Gastroesophageal sphincter (tissue), 4 donors: ENCODE results near the gene XPA. TPM values are rescaled to one million over a fixed set of nuclear protein-coding genes. Genes with fewer than 3 reads are reported as not detected.

Experiments used
- ATAC-seq: fragments of 150-250 bp; one replicate; pipeline ENCODE4 v1.9.1; 2016; ENCODE audit warnings: mild to moderate bottlenecking, moderate library complexity
- H3K27ac ChIP-seq, 4 donors: fragments of 200-600 bp; sonication (generic) in 3 of 4; 1 replicate in 3 of 4; 2 replicates in 1 of 4; pipeline ENCODE4 v1.5.1; 2016 to 2019
- H3K27me3 ChIP-seq: fragments of 200-600 bp; sonication (generic); one replicate; pipeline ENCODE4 v1.5.1; 2019
- H3K36me3 ChIP-seq, 2 donors: fragments of 200-600 bp; sonication (generic); one replicate each; pipeline ENCODE4 v1.5.1; 2019; ENCODE audit warnings: control low read depth in 1 of 2
- H3K4me1 ChIP-seq, 3 donors: fragments of 200-600 bp; sonication (generic); 1 replicate in 2 of 3; 2 replicates in 1 of 3; pipeline ENCODE4 v1.5.1; 2016 to 2019; ENCODE audit warnings: control low read depth in 2 of 3
- H3K4me3 ChIP-seq, 2 donors: fragments of 200-600 bp; sonication (generic); one replicate each; pipeline ENCODE4 v1.5.1; 2019; ENCODE audit warnings: mild to moderate bottlenecking in 1 of 2, moderate library complexity in 1 of 2
- H3K9me3 ChIP-seq, 3 donors: fragments of 200-600 bp; sonication (generic); one replicate each; pipeline ENCODE4 v1.5.1; 2017 to 2019; ENCODE audit warnings: control low read depth in 2 of 3
- CTCF ChIP-seq, 4 experiments: fragments of 200-600 bp in 2 of 4; fragments of 450-650 bp in 2 of 4; sonication (generic) in 1 of 4; IDR thresholded peaks; one replicate each; pipeline ENCODE4 v1.5.1; 2017 to 2019; ENCODE audit warnings: antibody characterized with exemption in 4 of 4, mild to moderate bottlenecking in 2 of 4, moderate library complexity in 2 of 4
- EP300 ChIP-seq: sonication (generic); formaldehyde crosslinking; IDR thresholded peaks from one replicate; pipeline ENCODE4 v1.6.1; 2017; ENCODE audit warnings: antibody characterized with exemption, mild to moderate bottlenecking
- POLR2A ChIP-seq, 2 donors: fragments of 450-650 bp; IDR thresholded peaks; one replicate each; pipeline ENCODE4 v1.6.1; 2017; ENCODE audit warnings: antibody characterized with exemption in 2 of 2, mild to moderate bottlenecking in 2 of 2, moderate library complexity in 1 of 2
- POLR2AphosphoS5 ChIP-seq: sonication (generic); formaldehyde crosslinking; IDR thresholded peaks from one replicate; pipeline ENCODE4 v1.6.1; 2017; ENCODE audit warnings: antibody characterized with exemption
- WGBS, 2 donors: methylation state at CpG; one replicate each; pipeline ENCODE4 v1.1.5; 2018; ENCODE audit warnings: low coverage in 1 of 2; 5-methylcytosine and 5-hydroxymethylcytosine counted together
- total RNA-seq, 4 donors: library from RNA; depleted of rRNA; stranded (reverse); fragments of >200 nt; gene quantifications; one replicate each; pipeline ENCODE4 v1.1.0, GENCODE V29; 2016

XPA gene
- total RNA-seq, 4 donors from 2014 or later = 24.2 to 27.6 (median 25.8) TPM

- Histone ChIP-seq H3K36me3 (no peaks in the 10 kb centered on the region), H3K4me1 (peaks cover 8 to 73% (median 24%) of the 10 kb centered on the region in 3 donors), H3K9me3 (no peaks in the 10 kb centered on the region), H3K27ac (peak overlapping the region; percentile 78 to 97 (median 96)), H3K4me3 (peak overlapping the region; percentile 90 to 92), H3K27me3 (no peaks in the 10 kb centered on the region)
- 0% methylated on average over 10 of the region's 43 CpGs for WGBS, 2 donors
- no peak for ATAC-seq
- TF ChIP-seq POLR2AphosphoS5 (no peak), EP300 (no peak), POLR2A (IDR thresholded peaks at IDR 0.05) (no peak), CTCF (IDR thresholded peaks at IDR 0.05) (no peak)
Observed at GRCh38 chr9:97633859-97634490, 63.2 kb downstream of the XPA start.

GRCh38 chr9:97632985-97633858 lies 63.9 kb downstream of the XPA start, which contains the start of the genes NCBP1 and TSTD2:
NCBP1 (plus strand) TSS chr9:97633821; CDS start chr9:97633882, 61 bp downstream.
TSTD2 (minus strand) TSS chr9:97633368; CDS start chr9:97627562, 5,806 bp downstream.
- ATAC-seq = peak; percentile 95
- Histone ChIP-seq H3K9me3 (no peaks in the 10 kb centered on the region), H3K4me3 (peak within 1 kb of the TSS; percentile 90 to 92), H3K27ac (peak within 1 kb of the TSS; percentile 78 to 97 (median 96)), H3K36me3 (no peaks in the 10 kb centered on the region), H3K27me3 (no peaks in the 10 kb centered on the region), H3K4me1 (peaks cover 8 to 73% (median 29%) of the 10 kb centered on the region in 3 donors)
- WGBS, 2 donors = 0 to 1% methylated on average over 2 to 22 of the region's 83 CpGs
- TF ChIP-seq POLR2A (IDR thresholded peaks at IDR 0.05) = peak; percentile 79 to 81
- peak; percentile 88 for TF ChIP-seq POLR2AphosphoS5
- TF ChIP-seq EP300 = peak; percentile 35
- TF ChIP-seq CTCF (IDR thresholded peaks at IDR 0.05) = peak in 1 of 4 experiments; percentile 28

- peak; percentile 6 for ATAC-seq
- Histone ChIP-seq H3K4me1 (peaks cover 12 to 73% (median 36%) of the 10 kb centered on the region in 3 donors), H3K9me3 (no peaks in the 10 kb centered on the region), H3K36me3 (no peaks in the 10 kb centered on the region), H3K27me3 (no peaks in the 10 kb centered on the region), H3K27ac (peak overlapping the region; percentile 78 to 97 (median 96)), H3K4me3 (peak overlapping the region; percentile 90 to 92)
- WGBS, 2 donors = 1% methylated on average over 14 to 19 of the region's 27 CpGs
- TF ChIP-seq EP300 (no peak), CTCF (IDR thresholded peaks at IDR 0.05) (no peak), POLR2A (IDR thresholded peaks at IDR 0.05) (no peak), POLR2AphosphoS5 (no peak)
Observed at GRCh38 chr9:97632248-97632984, 64.7 kb downstream of the XPA start.

GRCh38 chr9:97630591-97630990 lies 66.5 kb downstream of the XPA start:
- Histone ChIP-seq H3K36me3 (peaks cover 0 to 3% of the 10 kb centered on the region in 2 donors), H3K9me3 (no peaks in the 10 kb centered on the region), H3K27me3 (no peaks in the 10 kb centered on the region), H3K27ac (peak overlapping the region in 1 of 4 donors; percentile 95), H3K4me3 (no peak overlapping the region), H3K4me1 (peaks cover 12 to 62% (median 32%) of the 10 kb centered on the region in 3 donors)
- TF ChIP-seq POLR2AphosphoS5 (no peak), EP300 (no peak), CTCF (IDR thresholded peaks at IDR 0.05) (no peak), POLR2A (IDR thresholded peaks at IDR 0.05) (no peak)
- no peak for ATAC-seq
